Measurements from ENCODE around the gene BCDIN3D.

- no peak for TF ChIP-seq CTCF (IDR thresholded peaks at IDR 0.05)
- no peak for TF ChIP-seq POLR2AphosphoS5 (IDR thresholded peaks at IDR 0.05)
Measured at GRCh38 chr12:49882851-49883464, 40.1 kb upstream of the BCDIN3D start.
